ENCODE measurements around the gene KREMEN2.
"Not testable (repeated sequence)": the region's sequence is repeated elsewhere in the genome, so short reads cannot be mapped to it uniquely, and the experiment has no call there.

Gene KREMEN2

DNA sequence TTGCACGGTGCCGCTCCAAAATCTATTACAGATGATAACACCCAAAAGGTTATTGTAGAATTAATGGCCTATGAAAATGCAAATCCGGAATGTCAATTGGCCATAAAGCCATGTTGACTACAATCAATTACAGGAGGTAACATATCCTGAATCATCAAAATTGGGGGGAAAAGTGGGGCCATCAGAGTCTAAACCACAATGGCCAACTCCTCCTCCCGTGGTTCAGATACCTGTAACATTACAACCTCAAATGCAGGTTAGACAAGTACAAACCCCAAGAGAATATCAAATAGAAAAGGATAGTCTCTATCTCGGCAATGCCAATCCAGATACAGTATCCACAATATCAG, 37.5 kb upstream of the KREMEN2 start:
- H3K4me3 ChIP-seq (ENCODE audit: low read depth, low read length), result no peak overlapping the region
- TF ChIP-seq, protein P1, sequence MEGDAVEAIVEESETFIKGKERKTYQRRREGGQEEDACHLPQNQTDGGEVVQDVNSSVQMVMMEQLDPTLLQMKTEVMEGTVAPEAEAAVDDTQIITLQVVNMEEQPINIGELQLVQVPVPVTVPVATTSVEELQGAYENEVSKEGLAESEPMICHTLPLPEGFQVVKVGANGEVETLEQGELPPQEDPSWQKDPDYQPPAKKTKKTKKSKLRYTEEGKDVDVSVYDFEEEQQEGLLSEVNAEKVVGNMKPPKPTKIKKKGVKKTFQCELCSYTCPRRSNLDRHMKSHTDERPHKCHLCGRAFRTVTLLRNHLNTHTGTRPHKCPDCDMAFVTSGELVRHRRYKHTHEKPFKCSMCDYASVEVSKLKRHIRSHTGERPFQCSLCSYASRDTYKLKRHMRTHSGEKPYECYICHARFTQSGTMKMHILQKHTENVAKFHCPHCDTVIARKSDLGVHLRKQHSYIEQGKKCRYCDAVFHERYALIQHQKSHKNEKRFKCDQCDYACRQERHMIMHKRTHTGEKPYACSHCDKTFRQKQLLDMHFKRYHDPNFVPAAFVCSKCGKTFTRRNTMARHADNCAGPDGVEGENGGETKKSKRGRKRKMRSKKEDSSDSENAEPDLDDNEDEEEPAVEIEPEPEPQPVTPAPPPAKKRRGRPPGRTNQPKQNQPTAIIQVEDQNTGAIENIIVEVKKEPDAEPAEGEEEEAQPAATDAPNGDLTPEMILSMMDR (IDR thresholded peaks at IDR 0.05; ENCODE audit: borderline replicate concordance, insufficient read depth, low read depth, low read length), result no peak

- TF ChIP-seq, protein P1 (IDR thresholded peaks at IDR 0.05; ENCODE audit: borderline replicate concordance, insufficient read depth, low read depth, low read length), result peak; percentile 88
- no peak overlapping the region for H3K4me3 ChIP-seq (ENCODE audit: low read depth, low read length)
Observed at GRCh38 chr16:2927010-2927646, 36.9 kb upstream of the KREMEN2 start.

DNA sequence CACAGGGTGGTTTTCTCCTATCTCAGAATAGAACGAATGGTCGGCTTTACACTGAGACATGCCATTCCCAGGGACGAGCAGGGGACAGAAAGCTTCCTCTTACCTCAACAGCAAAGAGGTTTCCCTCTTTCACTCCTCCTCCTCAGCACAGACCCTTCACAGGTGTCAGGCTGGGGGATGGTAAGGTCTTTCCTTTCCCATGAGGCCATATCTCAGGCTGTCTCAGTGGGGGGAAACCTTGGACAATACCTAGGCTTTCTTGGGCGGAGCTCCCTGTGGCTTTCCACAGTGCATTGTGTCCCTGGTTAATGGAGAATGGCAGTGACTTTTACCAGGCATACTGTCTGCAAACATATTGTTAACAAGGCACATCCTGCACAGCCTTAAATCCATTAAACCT, 35.9 kb upstream of the KREMEN2 start:
- not testable (repeated sequence) for H3K4me3 ChIP-seq (ENCODE audit: low read depth, low read length)

DNA sequence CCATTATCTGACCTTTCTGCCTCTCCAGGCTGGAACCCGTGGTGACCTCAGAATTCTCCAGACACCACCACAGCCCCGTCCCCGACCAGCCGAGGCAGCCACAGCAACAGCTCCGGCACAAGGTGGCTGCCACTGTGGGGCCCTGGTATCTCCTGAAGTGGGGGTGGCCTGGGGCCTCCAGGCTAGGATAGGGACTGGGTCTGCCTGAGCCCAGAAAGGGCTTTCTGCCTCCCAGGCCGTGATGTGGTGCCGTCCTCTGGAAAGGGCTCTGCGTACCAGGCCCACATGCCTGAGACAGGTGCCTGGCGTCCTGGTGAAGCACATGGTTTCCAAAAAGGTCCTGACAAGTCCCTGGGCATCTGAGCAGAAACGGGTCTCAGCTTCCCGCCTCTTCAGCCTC, 35.3 kb upstream of the KREMEN2 start:
- TF ChIP-seq, protein P1 (IDR thresholded peaks at IDR 0.05; ENCODE audit: borderline replicate concordance, insufficient read depth, low read depth, low read length), result no peak
- H3K4me3 ChIP-seq (ENCODE audit: low read depth, low read length), result no peak overlapping the region

- no peak overlapping the region for H3K4me3 ChIP-seq (ENCODE audit: low read depth, low read length)
- TF ChIP-seq, protein P1 (IDR thresholded peaks at IDR 0.05; ENCODE audit: borderline replicate concordance, insufficient read depth, low read depth, low read length), result no peak
Observed at GRCh38 chr16:2929693-2930092, 34.4 kb upstream of the KREMEN2 start.

DNA sequence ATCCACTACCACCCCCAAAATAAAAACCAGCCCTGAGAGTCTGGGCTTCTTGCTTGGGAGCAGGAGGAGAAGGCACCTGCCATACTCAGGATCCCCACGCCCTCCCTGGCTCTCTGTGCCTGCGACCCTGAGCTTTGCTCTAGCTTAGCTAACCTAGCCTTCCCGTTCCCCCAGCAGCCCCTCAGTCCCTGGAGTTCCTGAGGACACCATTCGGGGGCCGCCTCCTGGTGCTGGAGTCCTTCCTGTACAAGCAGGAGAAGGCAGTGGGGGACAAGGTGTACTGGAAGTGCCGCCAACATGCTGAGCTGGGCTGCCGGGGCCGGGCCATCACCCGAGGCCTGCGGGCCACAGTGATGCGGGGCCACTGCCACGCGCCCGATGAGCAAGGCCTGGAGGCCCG, 33.8 kb upstream of the KREMEN2 start:
- TF ChIP-seq, protein P1 (IDR thresholded peaks at IDR 0.05; ENCODE audit: borderline replicate concordance, insufficient read depth, low read depth, low read length), result no peak
- no peak overlapping the region for H3K4me3 ChIP-seq (ENCODE audit: low read depth, low read length)

- not testable (repeated sequence) for H3K4me3 ChIP-seq (ENCODE audit: low read depth, low read length)
Observed at GRCh38 chr16:2931231-2931914, 32.7 kb upstream of the KREMEN2 start.

DNA sequence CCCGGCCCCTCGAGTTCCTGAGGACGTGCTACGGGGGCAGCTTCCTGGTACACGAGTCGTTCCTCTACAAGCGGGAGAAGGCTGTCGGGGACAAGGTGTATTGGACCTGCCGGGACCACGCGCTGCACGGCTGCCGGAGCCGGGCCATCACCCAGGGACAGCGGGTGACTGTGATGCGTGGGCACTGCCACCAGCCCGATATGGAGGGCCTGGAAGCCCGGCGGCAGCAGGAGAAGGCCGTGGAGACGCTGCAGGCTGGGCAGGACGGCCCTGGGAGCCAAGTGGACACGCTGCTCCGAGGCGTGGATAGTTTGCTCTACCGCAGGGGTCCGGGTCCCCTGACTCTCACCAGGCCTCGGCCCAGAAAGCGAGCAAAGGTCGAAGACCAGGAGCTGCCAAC, 30.9 kb upstream of the KREMEN2 start:
- TF ChIP-seq, protein P1 (IDR thresholded peaks at IDR 0.05; ENCODE audit: borderline replicate concordance, insufficient read depth, low read depth, low read length), result no peak
- H3K4me3 ChIP-seq (ENCODE audit: low read depth, low read length), result no peak overlapping the region

Data from GM12875 (cell line).